ENCODE results near the gene C3orf18.

DNA sequence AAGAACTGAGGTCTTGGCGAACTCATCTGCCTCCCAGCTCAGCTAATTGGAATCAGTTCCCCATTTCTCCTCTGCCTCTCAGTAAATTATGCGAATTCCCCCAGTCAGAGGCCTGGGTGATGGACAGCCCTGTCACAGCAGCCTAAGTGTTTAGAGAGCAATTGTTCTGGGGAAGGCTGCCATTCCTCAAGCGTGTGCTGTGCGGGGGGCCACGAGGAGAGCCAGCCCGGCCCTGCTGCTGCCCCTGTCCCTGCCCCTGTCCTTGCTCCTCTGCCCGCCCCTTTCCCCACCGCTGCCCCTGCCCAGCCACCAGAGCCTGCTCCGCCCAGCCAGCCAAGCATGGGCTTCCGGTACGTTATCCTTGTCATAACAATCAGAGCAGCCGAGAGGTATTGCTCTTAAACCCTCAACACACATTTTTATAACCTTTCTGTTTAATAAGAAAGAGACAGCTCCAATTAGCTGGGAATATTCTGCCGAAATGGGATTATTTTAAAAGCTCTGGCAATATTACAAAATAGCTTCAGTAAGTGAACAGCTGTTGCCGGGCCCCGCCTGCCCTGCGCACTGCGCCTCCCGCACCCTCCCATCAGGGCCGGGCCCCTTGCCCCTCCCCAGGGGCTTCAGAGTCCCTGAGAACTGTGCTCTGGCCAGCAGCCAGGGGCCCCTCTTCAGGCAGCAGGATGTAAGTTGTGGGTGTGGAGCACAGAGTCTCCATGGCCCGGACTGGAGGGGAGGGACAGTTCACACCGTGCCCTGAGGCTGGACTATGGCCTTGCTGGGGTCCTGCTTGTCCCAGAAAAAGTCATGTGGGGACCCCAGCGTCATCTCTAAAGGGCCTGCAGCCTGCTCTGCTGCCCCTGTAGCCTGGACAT lies 51.7 kb downstream of the C3orf18 start:
- TF ChIP-seq, protein P1, sequence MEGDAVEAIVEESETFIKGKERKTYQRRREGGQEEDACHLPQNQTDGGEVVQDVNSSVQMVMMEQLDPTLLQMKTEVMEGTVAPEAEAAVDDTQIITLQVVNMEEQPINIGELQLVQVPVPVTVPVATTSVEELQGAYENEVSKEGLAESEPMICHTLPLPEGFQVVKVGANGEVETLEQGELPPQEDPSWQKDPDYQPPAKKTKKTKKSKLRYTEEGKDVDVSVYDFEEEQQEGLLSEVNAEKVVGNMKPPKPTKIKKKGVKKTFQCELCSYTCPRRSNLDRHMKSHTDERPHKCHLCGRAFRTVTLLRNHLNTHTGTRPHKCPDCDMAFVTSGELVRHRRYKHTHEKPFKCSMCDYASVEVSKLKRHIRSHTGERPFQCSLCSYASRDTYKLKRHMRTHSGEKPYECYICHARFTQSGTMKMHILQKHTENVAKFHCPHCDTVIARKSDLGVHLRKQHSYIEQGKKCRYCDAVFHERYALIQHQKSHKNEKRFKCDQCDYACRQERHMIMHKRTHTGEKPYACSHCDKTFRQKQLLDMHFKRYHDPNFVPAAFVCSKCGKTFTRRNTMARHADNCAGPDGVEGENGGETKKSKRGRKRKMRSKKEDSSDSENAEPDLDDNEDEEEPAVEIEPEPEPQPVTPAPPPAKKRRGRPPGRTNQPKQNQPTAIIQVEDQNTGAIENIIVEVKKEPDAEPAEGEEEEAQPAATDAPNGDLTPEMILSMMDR (IDR thresholded peaks at IDR 0.05) = no peak
- TF ChIP-seq POLR2A (IDR thresholded peaks at IDR 0.05) = no peak
- no peak for TF ChIP-seq EP300 (IDR thresholded peaks at IDR 0.05)
- TF ChIP-seq POLR2AphosphoS5 (IDR thresholded peaks at IDR 0.05) = no peak
